Fibroblast of upper back skin (primary cell): Measurements from ENCODE around the gene C17orf67.

Source experiments
- DNase-seq: peaks from one replicate; pipeline ENCODE4 v3.0.0-alpha.2; 2013

The C17orf67 gene

GRCh38 chr17:56804454-56804853, 29.3 kb downstream of the C17orf67 start:
- DNase-seq, result no peak

- no peak for DNase-seq
Observed at GRCh38 chr17:56803071-56803470, 30.6 kb downstream of the C17orf67 start.

GRCh38 chr17:56801459-56802178, 32.1 kb downstream of the C17orf67 start:
- DNase-seq, result no peak

- DNase-seq, result peak; percentile 12
Observed at GRCh38 chr17:56798916-56799315, 34.8 kb downstream of the C17orf67 start.

GRCh38 chr17:56796536-56796935, 37.2 kb downstream of the C17orf67 start:
- no peak for DNase-seq

- DNase-seq, result no peak
Observed at GRCh38 chr17:56795221-56795865, 38.4 kb downstream of the C17orf67 start.

- no peak for DNase-seq
Observed at GRCh38 chr17:56793957-56794356, 39.8 kb downstream of the C17orf67 start.

GRCh38 chr17:56793531-56793930, 40.2 kb downstream of the C17orf67 start:
- DNase-seq, result no peak

- DNase-seq, result no peak
Observed at GRCh38 chr17:56792267-56792666, 41.5 kb downstream of the C17orf67 start.

GRCh38 chr17:56786989-56787482, 46.7 kb downstream of the C17orf67 start:
- peak; percentile 90 for DNase-seq

GRCh38 chr17:56785997-56786680, 47.6 kb downstream of the C17orf67 start:
- DNase-seq, result no peak

- peak; percentile 34 for DNase-seq
Observed at GRCh38 chr17:56785405-56785804, 48.3 kb downstream of the C17orf67 start.

- no peak for DNase-seq
Observed at GRCh38 chr17:56782338-56782737, 51.4 kb downstream of the C17orf67 start.

- no peak for DNase-seq
Observed at GRCh38 chr17:56781906-56782305, 51.8 kb downstream of the C17orf67 start.

GRCh38 chr17:56779898-56780777, 53.6 kb downstream of the C17orf67 start:
- peak; percentile 58 for DNase-seq

GRCh38 chr17:56779322-56779721, 54.4 kb downstream of the C17orf67 start:
- no peak for DNase-seq

- DNase-seq, result no peak
Observed at GRCh38 chr17:56778898-56779297, 54.8 kb downstream of the C17orf67 start.

- peak; percentile 31 for DNase-seq
Observed at GRCh38 chr17:56777859-56778258, 55.9 kb downstream of the C17orf67 start.

GRCh38 chr17:56774650-56775049, 59.1 kb downstream of the C17orf67 start:
- no peak for DNase-seq

- no peak for DNase-seq
Observed at GRCh38 chr17:56773124-56773523, 60.6 kb downstream of the C17orf67 start.

GRCh38 chr17:56772442-56772841, 61.3 kb downstream of the C17orf67 start:
- DNase-seq, result no peak

- DNase-seq, result no peak
Observed at GRCh38 chr17:56771975-56772374, 61.7 kb downstream of the C17orf67 start.

- DNase-seq, result no peak
Observed at GRCh38 chr17:56771563-56771962, 62.2 kb downstream of the C17orf67 start.
